Upper lobe of right lung (tissue), 1 donor: Measurements from ENCODE around the gene EXOC4. TPM values are rescaled to one million over a fixed set of nuclear protein-coding genes. Genes with fewer than 3 reads are reported as not detected.

Experiments
- ATAC-seq: fragments of 200-7000 bp; cut with Tn5 transposase; one replicate; pipeline ENCODE4 v1.9.1; 2020; ENCODE audit warnings: mild to moderate bottlenecking, moderate library complexity
- DNase-seq: peaks from one replicate; pipeline ENCODE4 v3.0.0-alpha.2; 2020
- H3K27ac ChIP-seq: fragments of 200-600 bp; one replicate; pipeline ENCODE4 v1.8.0; 2022
- H3K27me3 ChIP-seq: fragments of 200-600 bp; one replicate; pipeline ENCODE4 v1.8.0; 2022; ENCODE audit warnings: mild to moderate bottlenecking
- H3K36me3 ChIP-seq: fragments of 200-600 bp; one replicate; pipeline ENCODE4 v1.8.0; 2022
- H3K4me1 ChIP-seq: fragments of 200-600 bp; one replicate; pipeline ENCODE4 v1.8.0; 2022
- H3K4me3 ChIP-seq: fragments of 200-600 bp; one replicate; pipeline ENCODE4 v1.8.0; 2022; ENCODE audit warnings: mild to moderate bottlenecking
- H3K9me3 ChIP-seq: fragments of 200-600 bp; one replicate; pipeline ENCODE4 v1.8.0; 2022
- CTCF ChIP-seq: fragments of 200-600 bp; IDR thresholded peaks from one replicate; pipeline ENCODE4 v1.8.0; 2022; ENCODE audit warnings: antibody characterized with exemption
- intact Hi-C: fragments of 100-400 bp; cut with DNase I; formaldehyde crosslinking; loops from one replicate; pipeline ENCODE4 v1.11.0; 2022
- total RNA-seq: library from RNA; stranded (reverse); fragmentation: NEBNext Ultra II Directional; extraction: Animal tissue kit (Norgen Biotek cat#: 25700); gene quantifications from one replicate; pipeline ENCODE4 v1.2.1, GENCODE V29; 2021
- donor health status: DM: no; HTN: yes; CAD: no; lungs with severe emphysema.

EXOC4 gene
- total RNA-seq, 1 donor from 2014 or later, result 73.5 TPM

- TF ChIP-seq CTCF, result no peak
- Histone ChIP-seq H3K4me1 (no peaks in the 10 kb centered on the region), H3K36me3 (peaks cover 10% of the 10 kb centered on the region), H3K9me3 (no peaks in the 10 kb centered on the region), H3K27ac (no peak overlapping the region), H3K4me3 (no peak overlapping the region), H3K27me3 (no peaks in the 10 kb centered on the region)
- ATAC-seq (no peak), DNase-seq (no peak)
- intact Hi-C loops, result no loop called here
Measured at GRCh38 chr7:133934262-133934976, 681.5 kb downstream of the EXOC4 start.

- Histone ChIP-seq H3K36me3 (peaks cover 10% of the 10 kb centered on the region), H3K27me3 (no peaks in the 10 kb centered on the region), H3K4me1 (no peaks in the 10 kb centered on the region), H3K4me3 (no peak overlapping the region), H3K9me3 (no peaks in the 10 kb centered on the region), H3K27ac (no peak overlapping the region)
- ATAC-seq (no peak), DNase-seq (no peak)
- TF ChIP-seq CTCF, result no peak
- intact Hi-C loops, result no loop called here
Measured at GRCh38 chr7:133934977-133935330, 682.1 kb downstream of the EXOC4 start.

- no peaks in the 10 kb centered on the region for H3K4me1 ChIP-seq
- no peak for ATAC-seq
- no peak for TF ChIP-seq CTCF
- H3K36me3 ChIP-seq, result peaks cover 10% of the 10 kb centered on the region
- no peak for DNase-seq
- intact Hi-C loops, result no loop called here
- no peak overlapping the region for H3K27ac ChIP-seq
- H3K9me3 ChIP-seq, result no peaks in the 10 kb centered on the region
- H3K4me3 ChIP-seq, result no peak overlapping the region
- H3K27me3 ChIP-seq, result no peaks in the 10 kb centered on the region
Measured at GRCh38 chr7:133936074-133936473, 683.2 kb downstream of the EXOC4 start.

- ATAC-seq, result no peak
- H3K9me3 ChIP-seq, result no peaks in the 10 kb centered on the region
- no peaks in the 10 kb centered on the region for H3K27me3 ChIP-seq
- no peaks in the 10 kb centered on the region for H3K4me1 ChIP-seq
- no peak for TF ChIP-seq CTCF
- no peak overlapping the region for H3K27ac ChIP-seq
- DNase-seq, result no peak
- no peak overlapping the region for H3K4me3 ChIP-seq
- H3K36me3 ChIP-seq, result peaks cover 10% of the 10 kb centered on the region
- intact Hi-C loops, result no loop called here
Measured at GRCh38 chr7:133937786-133938185, 684.9 kb downstream of the EXOC4 start.

GRCh38 chr7:133940368-133940767 is 687.5 kb downstream of the EXOC4 start:
- DNase-seq, result no peak

More at GRCh38 chr7:133940368-133940767, 687.5 kb downstream of the EXOC4 start:
- no peak for TF ChIP-seq CTCF
- no peak overlapping the region for H3K27ac ChIP-seq
- H3K9me3 ChIP-seq, result no peaks in the 10 kb centered on the region
- H3K4me3 ChIP-seq, result no peak overlapping the region
- ATAC-seq, result no peak
- H3K27me3 ChIP-seq, result no peaks in the 10 kb centered on the region
- H3K36me3 ChIP-seq, result peaks cover 10% of the 10 kb centered on the region
- H3K4me1 ChIP-seq, result no peaks in the 10 kb centered on the region
- intact Hi-C loops, result no loop called here
